Subcutaneous abdominal adipose tissue (tissue), 5 donors: ENCODE data around the gene CEP350.
A peak's percentile ranks its signal among the peaks of the same experiment; 100 is the strongest.

Experiments
- H3K27ac ChIP-seq: one replicate; pipeline ENCODE4 v1.7.0; 2013; ENCODE audit warnings: low read depth, mild to moderate bottlenecking, inconsistent platforms, low read length, moderate library complexity
- H3K27me3 ChIP-seq, 5 donors: one replicate each; pipeline ENCODE4 v1.7.0; 2013; ENCODE audit warnings: low read length in 5 of 5, inconsistent platforms in 1 of 5; ENCODE audit not compliant: control insufficient read depth in 5 of 5, insufficient read depth in 4 of 5
- H3K36me3 ChIP-seq, 5 donors: one replicate each; pipeline ENCODE4 v1.7.0; 2013; ENCODE audit warnings: low read length in 5 of 5; ENCODE audit not compliant: control insufficient read depth in 5 of 5, insufficient read depth in 5 of 5
- H3K4me1 ChIP-seq, 5 donors: one replicate each; pipeline ENCODE4 v1.7.0; 2013; ENCODE audit warnings: low read length in 5 of 5, mild to moderate bottlenecking in 3 of 5, moderate library complexity in 1 of 5; ENCODE audit not compliant: control insufficient read depth in 5 of 5, insufficient read depth in 5 of 5
- H3K4me3 ChIP-seq, 5 donors: one replicate each; pipeline ENCODE4 v1.7.0; 2013; ENCODE audit warnings: low read length in 5 of 5, low read depth in 1 of 5
- H3K9ac ChIP-seq, 5 donors: one replicate each; pipeline ENCODE4 v1.7.0; 2013; ENCODE audit warnings: low read length in 5 of 5, mild to moderate bottlenecking in 4 of 5, moderate library complexity in 3 of 5
- H3K9me3 ChIP-seq, 5 donors: one replicate each; pipeline ENCODE4 v1.7.0; 2013; ENCODE audit warnings: low read length in 5 of 5; ENCODE audit not compliant: control insufficient read depth in 5 of 5
- donor health status: healthy.
- donor health status: healthy.
- donor health status: healthy.
- donor health status: healthy.
- donor health status: healthy.

The CEP350 gene

DNA sequence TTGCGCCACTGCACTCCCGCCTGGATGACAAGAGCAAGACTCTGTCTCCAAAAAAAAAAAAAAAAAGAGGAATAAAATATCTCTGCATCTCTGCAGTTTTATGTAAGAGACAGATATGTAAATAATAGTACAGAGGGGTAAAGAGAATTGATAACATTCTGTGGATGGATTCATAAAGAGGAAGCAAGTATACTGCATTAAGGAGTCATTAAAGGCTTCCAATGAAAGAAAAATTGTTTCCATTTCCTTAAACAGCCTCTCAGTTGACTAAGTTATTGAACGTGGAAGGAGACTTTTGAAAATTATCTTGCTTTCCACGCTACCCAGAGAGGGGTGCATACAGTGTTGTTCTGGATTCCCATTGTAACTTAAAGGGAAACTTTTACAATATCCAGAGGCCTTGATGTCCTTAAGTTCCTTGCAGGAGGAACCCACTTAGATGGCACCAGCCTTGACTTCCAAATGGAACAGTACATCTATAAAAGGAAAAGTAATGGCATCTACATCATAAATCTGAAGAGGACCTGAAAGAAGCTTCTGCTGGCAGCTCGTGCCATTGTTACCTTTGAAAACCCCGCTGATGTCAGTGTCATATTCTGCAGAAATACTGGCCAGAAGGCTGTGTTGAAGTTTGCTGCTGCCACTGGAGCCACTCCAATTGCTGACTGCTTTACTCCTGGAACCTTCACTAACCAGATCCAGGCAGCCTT, 13.8 kb downstream of the CEP350 start:
- no peak overlapping the region for H3K27ac ChIP-seq
- H3K27me3 ChIP-seq: no peaks in the 10 kb centered on the region
- no peak overlapping the region for H3K4me3 ChIP-seq
- peaks cover 0 to 35% (median 21%) of the 10 kb centered on the region in 5 donors for H3K4me1 ChIP-seq
- H3K9ac ChIP-seq: no peak overlapping the region
- H3K36me3 ChIP-seq: no peaks in the 10 kb centered on the region
- H3K9me3 ChIP-seq: peaks cover 0 to 3% (median 0%) of the 10 kb centered on the region in 5 donors

DNA sequence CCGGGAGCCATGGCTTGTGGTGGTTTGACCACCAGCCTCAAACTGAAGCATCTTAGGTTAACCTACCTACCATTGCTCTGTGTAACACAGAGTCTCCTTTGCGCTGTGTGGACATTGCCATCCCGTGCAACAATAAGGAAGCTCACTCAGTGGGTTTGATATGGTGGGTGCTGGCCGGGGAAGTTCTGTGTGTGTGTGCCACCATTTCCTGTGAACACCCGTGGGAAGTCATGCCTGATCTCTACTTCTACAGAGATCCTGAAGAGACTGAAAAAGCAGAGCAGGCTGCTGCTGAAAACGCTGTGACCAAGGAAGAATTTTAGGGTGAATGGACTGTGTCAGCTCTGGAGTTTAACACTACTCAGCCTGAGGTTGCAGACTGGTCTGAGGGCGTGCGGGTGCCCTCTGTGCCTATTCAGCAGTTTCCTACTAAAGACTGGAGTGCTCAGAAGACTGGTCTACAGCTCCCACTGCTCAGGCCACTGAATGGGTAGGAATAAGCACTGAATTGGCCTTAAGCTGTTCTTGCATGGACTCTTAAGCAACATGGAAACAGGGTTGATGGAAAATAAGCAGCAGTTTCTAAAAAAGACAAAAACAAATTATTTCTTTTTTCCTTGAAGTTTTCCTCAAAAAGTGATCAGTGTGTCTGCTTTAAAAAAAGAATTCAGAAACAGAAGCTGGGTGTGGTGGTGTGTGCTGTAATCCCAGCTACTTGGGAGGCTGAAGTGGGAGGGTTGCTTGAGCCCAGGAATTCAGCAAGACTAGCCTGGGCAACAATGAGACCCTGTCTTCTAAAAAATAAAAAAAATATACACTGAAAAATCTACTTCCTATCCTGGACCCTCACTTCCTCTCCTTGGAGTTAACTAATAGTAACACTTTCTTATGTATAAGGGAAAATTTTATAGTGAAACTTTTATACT, 14.6 kb downstream of the CEP350 start:
- Histone ChIP-seq H3K4me3 (no peak overlapping the region), H3K4me1 (peaks cover 0 to 33% (median 21%) of the 10 kb centered on the region in 5 donors), H3K9ac (no peak overlapping the region), H3K9me3 (peaks cover 0 to 3% (median 0%) of the 10 kb centered on the region in 5 donors), H3K27me3 (no peaks in the 10 kb centered on the region), H3K36me3 (no peaks in the 10 kb centered on the region), H3K27ac (peak overlapping the region; percentile 0)

DNA sequence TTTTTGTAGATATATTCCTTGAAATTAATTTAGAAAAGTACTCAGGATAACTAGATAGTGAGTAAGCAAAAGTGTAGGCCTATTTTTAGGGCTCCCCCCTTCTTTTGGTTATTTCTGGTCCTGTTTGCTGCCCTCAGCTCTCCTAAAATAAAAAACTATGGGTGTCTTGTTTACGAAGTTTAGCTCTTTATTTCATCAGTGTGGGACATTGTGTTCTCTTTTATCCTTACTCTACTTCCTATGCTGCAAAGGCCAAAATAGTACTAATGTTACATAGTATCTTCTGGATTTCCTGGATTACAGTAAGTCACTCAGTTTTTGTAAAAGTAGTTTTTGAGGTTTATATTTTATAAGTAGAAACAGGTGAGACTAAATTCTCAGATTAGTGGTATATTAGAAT, 15.4 kb downstream of the CEP350 start:
- H3K27me3 ChIP-seq: no peaks in the 10 kb centered on the region
- H3K36me3 ChIP-seq: no peaks in the 10 kb centered on the region
- H3K4me1 ChIP-seq: peaks cover 0 to 30% (median 21%) of the 10 kb centered on the region in 5 donors
- H3K9ac ChIP-seq: peak overlapping the region in 3 of 5 donors; percentile 4 to 40 (median 8)
- H3K4me3 ChIP-seq: no peak overlapping the region
- H3K9me3 ChIP-seq: peaks cover 0 to 3% (median 0%) of the 10 kb centered on the region in 5 donors
- peak overlapping the region; percentile 0 for H3K27ac ChIP-seq

DNA sequence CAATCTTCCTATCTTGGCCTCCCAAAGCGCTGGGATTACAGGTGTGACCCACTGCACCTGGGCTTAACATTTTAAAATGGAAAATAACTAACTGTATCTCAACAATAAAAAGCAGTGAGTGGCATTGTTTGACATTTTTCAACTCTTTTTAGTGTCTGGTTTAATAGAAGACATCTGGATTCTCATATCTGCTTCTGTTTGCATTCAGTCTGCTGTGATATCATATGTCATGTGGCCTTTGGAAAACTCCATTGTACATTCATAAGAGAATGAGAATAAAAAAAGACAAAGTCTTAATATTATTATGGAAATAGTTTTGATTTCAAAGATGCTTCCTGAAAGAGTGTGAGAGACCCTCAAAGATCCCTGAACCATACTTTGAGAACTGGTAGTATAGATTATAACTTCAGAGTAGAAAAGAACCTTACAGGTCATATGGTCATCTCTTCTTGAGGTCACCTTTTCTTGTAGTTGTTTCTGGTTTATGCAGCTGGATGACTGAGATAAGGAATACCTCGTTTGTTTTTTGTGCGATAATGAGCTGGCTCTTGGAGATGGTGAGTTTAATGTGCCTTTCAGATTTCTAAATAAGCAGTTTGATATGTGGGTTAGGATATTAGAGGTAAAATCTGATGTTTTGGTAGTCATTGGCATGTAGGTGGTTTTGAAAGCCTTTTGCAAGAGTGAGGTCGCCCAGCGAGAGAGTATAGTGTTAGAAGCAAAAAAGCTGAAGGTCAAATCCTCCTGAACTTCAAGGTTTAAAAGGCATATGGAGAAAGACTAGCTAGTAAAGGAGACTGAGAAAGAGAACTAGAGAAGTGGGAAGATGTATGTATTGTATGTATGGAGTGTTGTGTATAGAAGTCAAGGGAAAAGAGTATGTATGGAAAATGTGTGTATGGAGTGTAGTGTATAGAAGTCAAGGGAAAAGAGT, 17.2 kb downstream of the CEP350 start:
- Histone ChIP-seq H3K36me3 (no peaks in the 10 kb centered on the region), H3K4me3 (no peak overlapping the region), H3K9me3 (peaks cover 0 to under 1% (median 0%) of the 10 kb centered on the region in 5 donors), H3K27me3 (no peaks in the 10 kb centered on the region), H3K4me1 (peaks cover 0 to 30% (median 27%) of the 10 kb centered on the region in 5 donors), H3K9ac (no peak overlapping the region), H3K27ac (no peak overlapping the region)

DNA sequence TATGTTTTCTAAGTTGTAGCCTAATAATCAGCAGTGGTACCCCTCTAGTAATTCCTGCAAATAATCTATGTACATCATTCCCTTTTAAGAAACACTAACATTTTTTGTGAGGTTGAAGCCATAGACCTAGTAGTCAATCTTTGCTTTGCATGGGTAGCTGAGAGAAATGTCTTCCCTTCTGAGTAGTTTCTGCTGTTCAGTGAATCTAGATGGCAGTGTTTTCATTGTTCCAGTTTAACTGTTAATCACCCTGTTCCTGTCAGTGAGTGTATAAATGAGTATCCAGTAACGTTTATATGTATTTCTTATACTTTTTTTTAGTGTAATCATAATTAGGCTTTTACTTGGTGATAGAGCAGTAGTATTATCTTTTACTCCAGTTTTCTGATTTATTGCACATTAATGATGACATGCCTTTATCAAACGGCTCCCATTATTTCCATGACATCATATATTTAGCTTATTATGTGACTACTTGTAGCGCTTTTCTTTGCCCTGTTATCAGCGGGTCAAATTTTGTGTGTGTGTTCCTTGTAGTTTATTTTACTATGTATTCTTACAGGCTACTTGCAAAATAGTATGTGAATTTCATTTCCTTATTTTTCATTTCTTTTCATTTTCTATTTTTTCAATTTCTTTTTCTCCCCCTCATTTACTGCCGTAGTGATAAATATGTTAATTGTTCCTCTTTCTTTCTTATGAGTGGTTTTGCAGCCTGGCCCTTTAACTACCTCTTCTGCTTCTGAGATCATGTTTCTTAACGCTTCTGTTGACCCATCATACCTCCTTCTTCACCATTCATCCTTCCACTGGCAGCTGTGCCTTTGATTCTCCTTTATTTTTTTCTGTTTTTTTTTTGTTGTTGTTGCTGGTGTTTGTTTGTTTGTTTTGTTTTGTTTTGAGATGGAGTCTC, 18.8 kb downstream of the CEP350 start:
- Histone ChIP-seq H3K27ac (no peak overlapping the region), H3K9me3 (no peaks in the 10 kb centered on the region), H3K27me3 (no peaks in the 10 kb centered on the region), H3K36me3 (no peaks in the 10 kb centered on the region), H3K9ac (no peak overlapping the region), H3K4me3 (no peak overlapping the region), H3K4me1 (peaks cover 0 to 33% (median 29%) of the 10 kb centered on the region in 5 donors)

DNA sequence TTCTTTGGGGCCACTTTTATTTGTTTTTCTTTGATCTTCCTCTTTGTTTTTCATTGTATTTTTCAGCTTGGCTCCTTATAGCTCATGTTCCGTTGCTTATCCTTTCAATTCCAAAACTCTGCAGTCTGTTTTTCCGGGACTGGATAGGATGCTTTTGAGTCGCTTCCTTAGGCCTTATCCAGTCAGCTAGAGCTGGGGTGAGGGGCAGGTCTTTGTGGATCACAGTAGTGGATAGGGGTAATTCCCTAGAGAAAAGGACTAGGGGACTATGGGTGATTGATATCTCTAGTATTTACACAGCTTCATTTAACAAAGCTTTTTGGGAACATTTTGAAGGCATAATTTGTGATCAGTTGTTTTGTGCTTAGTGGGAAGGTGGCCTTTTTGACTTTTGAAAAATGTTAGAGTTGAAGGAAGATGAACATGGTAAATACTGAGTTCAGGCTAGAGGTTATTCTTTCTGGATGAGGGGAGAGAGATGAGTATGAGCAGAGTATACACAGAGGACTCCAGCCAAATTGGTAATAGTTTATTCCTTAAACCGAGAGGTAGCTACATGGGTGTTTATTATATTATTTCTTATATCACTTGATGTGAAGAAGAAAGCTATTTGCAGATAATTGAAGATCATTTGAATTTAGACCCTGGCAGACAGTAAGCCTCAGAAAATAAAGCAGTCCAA, 22.5 kb downstream of the CEP350 start:
- H3K36me3 ChIP-seq: no peaks in the 10 kb centered on the region
- no peaks in the 10 kb centered on the region for H3K27me3 ChIP-seq
- no peak overlapping the region for H3K27ac ChIP-seq
- H3K4me1 ChIP-seq: peaks cover 0 to 12% (median 8%) of the 10 kb centered on the region in 5 donors
- no peak overlapping the region for H3K4me3 ChIP-seq
- H3K9ac ChIP-seq: no peak overlapping the region
- peaks cover 0 to 4% (median 2%) of the 10 kb centered on the region in 5 donors for H3K9me3 ChIP-seq

DNA sequence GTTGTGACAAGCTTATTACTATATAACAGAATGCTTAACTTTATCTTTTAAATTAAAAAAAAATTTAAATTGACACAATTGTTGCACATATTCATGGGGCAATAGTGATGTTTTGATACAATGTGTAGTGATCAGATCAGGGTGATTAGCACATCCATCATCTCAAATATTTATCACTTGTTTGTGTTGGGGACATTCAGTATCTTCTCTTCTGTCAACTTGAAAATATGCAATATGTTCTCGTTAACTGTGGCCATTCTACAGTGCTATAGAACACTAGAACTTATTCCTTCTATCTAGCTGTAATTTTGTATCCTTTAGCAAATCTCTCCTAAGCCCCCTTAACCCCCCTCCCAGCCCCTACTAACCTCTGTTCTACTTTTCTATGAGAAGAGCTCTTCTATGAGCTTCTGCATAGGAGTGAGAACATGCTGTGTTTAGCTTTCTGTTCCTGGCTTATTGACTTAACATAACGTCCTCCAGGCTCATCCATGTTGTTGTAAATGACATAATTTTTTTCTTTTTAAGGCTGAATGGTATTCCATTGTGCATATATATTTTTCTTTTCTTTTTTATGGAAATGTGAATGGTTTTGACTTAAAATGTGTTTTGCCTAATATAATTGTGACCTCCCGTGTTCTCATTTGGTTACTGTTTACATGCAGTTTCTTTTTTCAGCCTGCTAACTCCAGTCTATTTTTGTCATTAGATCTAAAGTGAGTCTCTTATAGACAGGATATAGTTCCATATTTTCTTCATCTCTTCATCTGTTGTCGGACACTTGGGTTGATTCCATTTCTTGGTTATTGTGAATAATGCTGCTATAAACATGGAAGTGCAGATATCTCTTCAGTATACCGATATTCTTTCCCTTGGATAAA, 23.8 kb downstream of the CEP350 start:
- H3K9ac ChIP-seq: no peak overlapping the region
- no peaks in the 10 kb centered on the region for H3K36me3 ChIP-seq
- H3K4me3 ChIP-seq: no peak overlapping the region
- H3K9me3 ChIP-seq: peaks cover 0 to 4% (median 2%) of the 10 kb centered on the region in 5 donors
- no peak overlapping the region for H3K27ac ChIP-seq
- H3K27me3 ChIP-seq: no peaks in the 10 kb centered on the region
- peaks cover 0 to 12% (median 8%) of the 10 kb centered on the region in 5 donors for H3K4me1 ChIP-seq

DNA sequence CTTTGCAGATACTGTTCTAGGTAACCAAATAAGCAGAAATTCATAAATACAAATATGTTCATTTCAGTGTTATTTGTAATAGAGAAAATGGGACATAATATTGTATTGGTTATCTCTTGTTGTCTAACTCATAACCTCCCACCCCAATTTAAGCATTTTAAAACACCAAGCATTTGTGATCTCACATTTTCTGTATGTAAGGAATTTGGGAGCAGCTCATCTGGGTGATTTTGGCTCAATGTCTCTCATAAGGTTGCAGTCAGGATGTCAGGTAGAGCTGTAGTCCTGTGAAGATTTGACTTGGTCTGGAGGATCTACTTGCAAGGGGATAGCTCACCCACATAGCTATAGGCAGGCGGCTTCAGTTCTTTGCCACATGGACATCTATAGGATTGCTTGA, 29.5 kb downstream of the CEP350 start:
- H3K27me3 ChIP-seq: no peaks in the 10 kb centered on the region
- no peak overlapping the region for H3K27ac ChIP-seq
- peaks cover 0 to 4% (median 2%) of the 10 kb centered on the region in 5 donors for H3K9me3 ChIP-seq
- H3K4me3 ChIP-seq: no peak overlapping the region
- no peak overlapping the region for H3K9ac ChIP-seq
- peaks cover 0 to 2% (median 0%) of the 10 kb centered on the region in 5 donors for H3K36me3 ChIP-seq
- H3K4me1 ChIP-seq: peaks cover 0 to 5% (median 0%) of the 10 kb centered on the region in 5 donors
